Stimulated activated CD8-positive, alpha-beta memory T cell treated with anti-CD3 and anti-CD28 coated beads, Interleukin-4, amount 100 ng/mL, for 48 hours (primary cell): ENCODE data around the gene EDC3.
A peak's percentile ranks its signal among the peaks of the same experiment; 100 is the strongest.
"Not testable (repeated sequence)": the region's sequence is repeated elsewhere in the genome, so short reads cannot be mapped to it uniquely, and the experiment has no call there.

Source experiments
- DNase-seq: peaks from one replicate; pipeline ENCODE4 v3.0.0-alpha.2; 2020

The EDC3 gene

GRCh38 chr15:74695597-74696397 lies at the start of gene EDC3:
EDC3 (minus strand) TSS chr15:74696024; CDS start chr15:74675124, 20,900 bp downstream.
- DNase-seq = peak; percentile 94

- no peak for DNase-seq
These were observed 46.6 kb upstream of the EDC3 start for GRCh38 chr15:74742422-74742821.

GRCh38 chr15:74738239-74738638 lies 42.4 kb upstream of the EDC3 start:
- DNase-seq = not testable (repeated sequence)

- no peak for DNase-seq
These were observed 39.5 kb upstream of the EDC3 start for GRCh38 chr15:74735305-74735704.

- DNase-seq = no peak
These were observed 37.4 kb upstream of the EDC3 start for GRCh38 chr15:74733269-74733668.

GRCh38 chr15:74732846-74733245 lies 37.0 kb upstream of the EDC3 start:
- no peak for DNase-seq

GRCh38 chr15:74730619-74731316 lies 34.9 kb upstream of the EDC3 start:
- DNase-seq = no peak

GRCh38 chr15:74729372-74729771 lies 33.5 kb upstream of the EDC3 start:
- DNase-seq = not testable (repeated sequence)

- DNase-seq = not testable (repeated sequence)
These were observed 32.9 kb upstream of the EDC3 start for GRCh38 chr15:74728699-74729098.

- DNase-seq = no peak
These were observed 31.9 kb upstream of the EDC3 start for GRCh38 chr15:74727727-74728126.

GRCh38 chr15:74726774-74727164 lies 30.9 kb upstream of the EDC3 start:
- no peak for DNase-seq

- peak; percentile 73 for DNase-seq
These were observed 30.3 kb upstream of the EDC3 start for GRCh38 chr15:74725845-74726773.

- DNase-seq = peak; percentile 56
These were observed 29.5 kb upstream of the EDC3 start, which contains the start of gene CYP1A1 for GRCh38 chr15:74725225-74725774. CYP1A1 (minus strand) TSS chr15:74725528; CDS start chr15:74723097, 2,431 bp downstream.

- no peak for DNase-seq
These were observed 28.9 kb upstream of the EDC3 start for GRCh38 chr15:74724570-74725224.

GRCh38 chr15:74723754-74724334 lies 28.0 kb upstream of the EDC3 start:
- no peak for DNase-seq

GRCh38 chr15:74723187-74723586 lies 27.4 kb upstream of the EDC3 start:
- no peak for DNase-seq

GRCh38 chr15:74722591-74722990 lies 26.8 kb upstream of the EDC3 start:
- no peak for DNase-seq

GRCh38 chr15:74716651-74717050 lies 20.8 kb upstream of the EDC3 start:
- DNase-seq = no peak

GRCh38 chr15:74712311-74712710 lies 16.5 kb upstream of the EDC3 start:
- DNase-seq = no peak

- DNase-seq = no peak
These were observed 14.7 kb upstream of the EDC3 start for GRCh38 chr15:74710319-74711094.

GRCh38 chr15:74709892-74710291 lies 14.1 kb upstream of the EDC3 start:
- DNase-seq = no peak
